WTC11 (cell line): ENCODE data around the gene ATF4.

Experiments used
- CREB1 ChIP-seq: sonication (generic); formaldehyde crosslinking; IDR thresholded peaks from 2 replicates; pipeline ENCODE4 v1.8.0; 2023; ENCODE audit warnings: mild to moderate bottlenecking, missing genetic modification reagents
- CTCF ChIP-seq: fragments of 200-600 bp; IDR thresholded peaks from 2 replicates; pipeline ENCODE4 v1.8.0; 2022; ENCODE audit warnings: antibody characterized with exemption
- E2F4 ChIP-seq: sonication (generic); formaldehyde crosslinking; IDR thresholded peaks from 2 replicates; pipeline ENCODE4 v1.8.1; 2022; ENCODE audit warnings: low read depth, mild to moderate bottlenecking, moderate library complexity, missing genetic modification reagents, borderline replicate concordance
- JUN ChIP-seq: sonication (generic); formaldehyde crosslinking; IDR thresholded peaks from 2 replicates; pipeline ENCODE4 v1.8.0; 2023; ENCODE audit warnings: mild to moderate bottlenecking, missing genetic modification reagents
- NFATC4 ChIP-seq: fragments of 250-450 bp; sonication (Bioruptor Pico); IDR thresholded peaks from 2 replicates; pipeline ENCODE4 v1.9.0; 2021; ENCODE audit warnings: mild to moderate bottlenecking
- NFE2L1 ChIP-seq: sonication (generic); formaldehyde crosslinking; IDR thresholded peaks from 2 replicates; pipeline ENCODE4 v1.8.1; 2023; ENCODE audit warnings: missing genetic modification reagents
- USF2 ChIP-seq: sonication (generic); formaldehyde crosslinking; IDR thresholded peaks from 2 replicates; pipeline ENCODE4 v1.8.1; 2023; ENCODE audit warnings: mild to moderate bottlenecking, missing genetic modification reagents, moderate library complexity
- ZBTB43 ChIP-seq: sonication (generic); formaldehyde crosslinking; IDR thresholded peaks from 2 replicates; pipeline ENCODE4 v1.8.1; 2023; ENCODE audit warnings: mild to moderate bottlenecking, missing genetic modification reagents
- TF ChIP-seq, protein P1 (sequence below): sonication (generic); formaldehyde crosslinking; IDR thresholded peaks from 2 replicates; pipeline ENCODE4 v1.8.1; 2022; ENCODE audit warnings: mild to moderate bottlenecking, missing genetic modification reagents, moderate library complexity, borderline replicate concordance

DNA sequence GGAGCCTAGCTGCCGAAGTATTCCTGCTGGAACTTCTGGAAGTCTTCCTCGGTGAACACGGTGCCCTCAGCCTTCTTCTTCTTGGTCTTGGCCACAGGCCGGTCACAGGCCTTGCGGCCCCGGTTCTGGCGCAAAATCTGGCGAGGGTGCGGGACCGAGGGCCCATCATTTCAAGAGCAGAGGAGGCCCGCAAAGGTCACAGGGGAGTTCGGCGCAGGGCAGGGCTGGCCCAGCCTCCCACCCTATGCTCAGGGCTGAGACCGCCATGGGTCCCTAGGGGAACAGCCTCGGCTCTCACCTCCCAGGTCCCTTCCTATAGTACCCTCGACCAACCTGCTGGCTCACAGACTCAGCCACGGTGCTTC lies 9.1 kb downstream of the ATF4 start:
- no peak for TF ChIP-seq E2F4 (CRISPR knock-in tag)
- no peak for TF ChIP-seq CTCF
- TF ChIP-seq USF2 = no peak
- no peak for TF ChIP-seq CREB1
- no peak for TF ChIP-seq NFATC4 (CRISPR knock-in tag)
- no peak for TF ChIP-seq ZBTB43 (CRISPR knock-in tag)
- no peak for TF ChIP-seq JUN
- TF ChIP-seq NFE2L1 = no peak
- TF ChIP-seq, protein P1, sequence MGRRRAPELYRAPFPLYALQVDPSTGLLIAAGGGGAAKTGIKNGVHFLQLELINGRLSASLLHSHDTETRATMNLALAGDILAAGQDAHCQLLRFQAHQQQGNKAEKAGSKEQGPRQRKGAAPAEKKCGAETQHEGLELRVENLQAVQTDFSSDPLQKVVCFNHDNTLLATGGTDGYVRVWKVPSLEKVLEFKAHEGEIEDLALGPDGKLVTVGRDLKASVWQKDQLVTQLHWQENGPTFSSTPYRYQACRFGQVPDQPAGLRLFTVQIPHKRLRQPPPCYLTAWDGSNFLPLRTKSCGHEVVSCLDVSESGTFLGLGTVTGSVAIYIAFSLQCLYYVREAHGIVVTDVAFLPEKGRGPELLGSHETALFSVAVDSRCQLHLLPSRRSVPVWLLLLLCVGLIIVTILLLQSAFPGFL = no peak
